Measurements from ENCODE around the gene TINCR.
A peak's percentile ranks its signal among the peaks of the same experiment; 100 is the strongest.

Gene TINCR

GRCh38 chr19:5547881-5548280, 19.9 kb downstream of the TINCR start:
- Histone ChIP-seq H3K27ac (no peak overlapping the region), H3K79me2 (ENCODE audit: insufficient read depth, low read depth) (no peaks in the 10 kb centered on the region), H4K20me1 (ENCODE audit: insufficient read depth) (no peaks in the 10 kb centered on the region), H3K4me1 (ENCODE audit: low read depth, poor library complexity, severe bottlenecking) (no peaks in the 10 kb centered on the region), H3K4me3 (IDR thresholded peaks at IDR 0.05; ENCODE audit: insufficient read depth, low read depth, low read length) (no peak overlapping the region), H3K4me2 (no peak overlapping the region), H3K9ac (no peak overlapping the region), H2AFZ (ENCODE audit: low read depth) (no peak overlapping the region), H3K27me3 (ENCODE audit: insufficient read depth, low read depth) (peaks cover 73% of the 10 kb centered on the region; the same call in 1 of the 2 replicates), H3K36me3 (ENCODE audit: insufficient read depth) (no peaks in the 10 kb centered on the region)
- TF ChIP-seq CTCF (conservative IDR thresholded peaks at IDR 0.05; ENCODE audit: low read depth, low read length), result peak; percentile 48

GRCh38 chr19:5545984-5546383, 21.8 kb downstream of the TINCR start:
- Histone ChIP-seq H3K4me1 (ENCODE audit: low read depth, poor library complexity, severe bottlenecking) (no peaks in the 10 kb centered on the region), H3K36me3 (ENCODE audit: insufficient read depth) (no peaks in the 10 kb centered on the region), H3K4me2 (no peak overlapping the region), H3K27ac (no peak overlapping the region), H3K79me2 (ENCODE audit: insufficient read depth, low read depth) (no peaks in the 10 kb centered on the region), H4K20me1 (ENCODE audit: insufficient read depth) (no peaks in the 10 kb centered on the region), H3K27me3 (ENCODE audit: insufficient read depth, low read depth) (peaks cover 67% of the 10 kb centered on the region; the same call in 1 of the 2 replicates), H3K9ac (no peak overlapping the region), H2AFZ (ENCODE audit: low read depth) (no peak overlapping the region), H3K4me3 (IDR thresholded peaks at IDR 0.05; ENCODE audit: insufficient read depth, low read depth, low read length) (no peak overlapping the region)
- TF ChIP-seq CTCF (conservative IDR thresholded peaks at IDR 0.05; ENCODE audit: low read depth, low read length), result no peak

- no peaks in the 10 kb centered on the region for H4K20me1 ChIP-seq (ENCODE audit: insufficient read depth)
- H3K4me1 ChIP-seq (ENCODE audit: low read depth, poor library complexity, severe bottlenecking), result no peaks in the 10 kb centered on the region
- H3K27me3 ChIP-seq (ENCODE audit: insufficient read depth, low read depth), result peaks cover 61% of the 10 kb centered on the region; the same call in 1 of the 2 replicates
- no peak overlapping the region for H3K27ac ChIP-seq
- no peak overlapping the region for H2AFZ ChIP-seq (ENCODE audit: low read depth)
- TF ChIP-seq CTCF (conservative IDR thresholded peaks at IDR 0.05; ENCODE audit: low read depth, low read length), result no peak
- no peak overlapping the region for H3K4me3 ChIP-seq (IDR thresholded peaks at IDR 0.05; ENCODE audit: insufficient read depth, low read depth, low read length)
- no peaks in the 10 kb centered on the region for H3K36me3 ChIP-seq (ENCODE audit: insufficient read depth)
- no peak overlapping the region for H3K4me2 ChIP-seq
- no peak overlapping the region for H3K9ac ChIP-seq
- no peaks in the 10 kb centered on the region for H3K79me2 ChIP-seq (ENCODE audit: insufficient read depth, low read depth)
Observed at GRCh38 chr19:5545051-5545450, 22.7 kb downstream of the TINCR start.

GRCh38 chr19:5542665-5543064, 25.1 kb downstream of the TINCR start:
- H3K9ac ChIP-seq, result no peak overlapping the region

More at GRCh38 chr19:5542665-5543064, 25.1 kb downstream of the TINCR start:
- no peaks in the 10 kb centered on the region for H3K4me1 ChIP-seq (ENCODE audit: low read depth, poor library complexity, severe bottlenecking)
- H3K27me3 ChIP-seq (ENCODE audit: insufficient read depth, low read depth), result peaks cover 49% of the 10 kb centered on the region; the same call in 1 of the 2 replicates
- H3K79me2 ChIP-seq (ENCODE audit: insufficient read depth, low read depth), result no peaks in the 10 kb centered on the region
- no peak for TF ChIP-seq CTCF (conservative IDR thresholded peaks at IDR 0.05; ENCODE audit: low read depth, low read length)
- H3K27ac ChIP-seq, result no peak overlapping the region
- no peak overlapping the region for H3K4me2 ChIP-seq
- H2AFZ ChIP-seq (ENCODE audit: low read depth), result no peak overlapping the region
- no peak overlapping the region for H3K4me3 ChIP-seq (IDR thresholded peaks at IDR 0.05; ENCODE audit: insufficient read depth, low read depth, low read length)
- H4K20me1 ChIP-seq (ENCODE audit: insufficient read depth), result no peaks in the 10 kb centered on the region
- H3K36me3 ChIP-seq (ENCODE audit: insufficient read depth), result no peaks in the 10 kb centered on the region
